ENCODE measurements around the gene CST7. TPM values are rescaled to one million over a fixed set of nuclear protein-coding genes. Genes with fewer than 3 reads are reported as not detected.

The CST7 gene
- total RNA-seq, 1 experiment from 2014 or later, result not detected

- TF ChIP-seq CTCF (IDR thresholded peaks at IDR 0.05; ENCODE audit: unreplicated experiment), result no peak
- CTCF ChIA-PET, result no interaction called here
- peaks cover 12% of the 10 kb centered on the region for H3K27me3 Mint-ChIP-seq (ENCODE audit: unreplicated experiment)
- H3K36me3 Mint-ChIP-seq (ENCODE audit: insufficient read depth, unreplicated experiment), result no peaks in the 10 kb centered on the region
- no peaks in the 10 kb centered on the region for H3K4me1 Mint-ChIP-seq (ENCODE audit: low read depth, unreplicated experiment)
- no peaks in the 10 kb centered on the region for H3K9me3 Mint-ChIP-seq (ENCODE audit: low read depth, unreplicated experiment)
- intact Hi-C loops (cut with micrococcal nuclease; ENCODE audit: unreplicated experiment), result no loop called here
- DNase-seq, result no peak
- no peak overlapping the region for H3K4me3 Mint-ChIP-seq (ENCODE audit: low read depth, unreplicated experiment)
- no peak overlapping the region for H3K27ac Mint-ChIP-seq (ENCODE audit: unreplicated experiment)
- no TSS peak for BruUV-seq (replicated peaks)
Measured at GRCh38 chr20:24909861-24910260, 39.2 kb upstream of the CST7 start.

- Mint-ChIP-seq H3K36me3 (ENCODE audit: insufficient read depth, unreplicated experiment) (no peaks in the 10 kb centered on the region), H3K4me1 (ENCODE audit: low read depth, unreplicated experiment) (no peaks in the 10 kb centered on the region), H3K27me3 (ENCODE audit: unreplicated experiment) (peaks cover 12% of the 10 kb centered on the region), H3K27ac (ENCODE audit: unreplicated experiment) (no peak overlapping the region), H3K9me3 (ENCODE audit: low read depth, unreplicated experiment) (no peaks in the 10 kb centered on the region), H3K4me3 (ENCODE audit: low read depth, unreplicated experiment) (no peak overlapping the region)
- CTCF ChIA-PET, result no interaction called here
- no peak for TF ChIP-seq CTCF (IDR thresholded peaks at IDR 0.05; ENCODE audit: unreplicated experiment)
- BruUV-seq (replicated peaks), result no TSS peak
- no peak for DNase-seq
- intact Hi-C loops (cut with micrococcal nuclease; ENCODE audit: unreplicated experiment), result no loop called here
Measured at GRCh38 chr20:24910461-24910860, 38.6 kb upstream of the CST7 start.

- peaks cover 12% of the 10 kb centered on the region for H3K27me3 Mint-ChIP-seq (ENCODE audit: unreplicated experiment)
- intact Hi-C loops (cut with micrococcal nuclease; ENCODE audit: unreplicated experiment), result no loop called here
- BruUV-seq (replicated peaks), result no TSS peak
- no peaks in the 10 kb centered on the region for H3K4me1 Mint-ChIP-seq (ENCODE audit: low read depth, unreplicated experiment)
- no peak overlapping the region for H3K27ac Mint-ChIP-seq (ENCODE audit: unreplicated experiment)
- no peak for DNase-seq
- no peaks in the 10 kb centered on the region for H3K36me3 Mint-ChIP-seq (ENCODE audit: insufficient read depth, unreplicated experiment)
- no peak overlapping the region for H3K4me3 Mint-ChIP-seq (ENCODE audit: low read depth, unreplicated experiment)
- TF ChIP-seq CTCF (IDR thresholded peaks at IDR 0.05; ENCODE audit: unreplicated experiment), result no peak
- CTCF ChIA-PET, result no interaction called here
- no peaks in the 10 kb centered on the region for H3K9me3 Mint-ChIP-seq (ENCODE audit: low read depth, unreplicated experiment)
Measured at GRCh38 chr20:24911461-24911860, 37.6 kb upstream of the CST7 start.

GRCh38 chr20:24912397-24913075 lies 36.5 kb upstream of the CST7 start:
- intact Hi-C loops (cut with micrococcal nuclease; ENCODE audit: unreplicated experiment), result no loop called here
- no peaks in the 10 kb centered on the region for H3K4me1 Mint-ChIP-seq (ENCODE audit: low read depth, unreplicated experiment)
- no peak overlapping the region for H3K4me3 Mint-ChIP-seq (ENCODE audit: low read depth, unreplicated experiment)
- peaks cover 12% of the 10 kb centered on the region for H3K27me3 Mint-ChIP-seq (ENCODE audit: unreplicated experiment)
- H3K9me3 Mint-ChIP-seq (ENCODE audit: low read depth, unreplicated experiment), result no peaks in the 10 kb centered on the region
- no TSS peak for BruUV-seq (replicated peaks)
- CTCF ChIA-PET, result no interaction called here
- no peak overlapping the region for H3K27ac Mint-ChIP-seq (ENCODE audit: unreplicated experiment)
- no peak for DNase-seq
- H3K36me3 Mint-ChIP-seq (ENCODE audit: insufficient read depth, unreplicated experiment), result no peaks in the 10 kb centered on the region
- TF ChIP-seq CTCF (IDR thresholded peaks at IDR 0.05; ENCODE audit: unreplicated experiment), result no peak

All from Calu3 (cell line).